ENCODE results near the gene CHAT. TPM values are rescaled to one million over a fixed set of nuclear protein-coding genes. Genes with fewer than 3 reads are reported as not detected.

CHAT gene
- total RNA-seq, 2 experiments from 2014 or later, result not detected

DNA sequence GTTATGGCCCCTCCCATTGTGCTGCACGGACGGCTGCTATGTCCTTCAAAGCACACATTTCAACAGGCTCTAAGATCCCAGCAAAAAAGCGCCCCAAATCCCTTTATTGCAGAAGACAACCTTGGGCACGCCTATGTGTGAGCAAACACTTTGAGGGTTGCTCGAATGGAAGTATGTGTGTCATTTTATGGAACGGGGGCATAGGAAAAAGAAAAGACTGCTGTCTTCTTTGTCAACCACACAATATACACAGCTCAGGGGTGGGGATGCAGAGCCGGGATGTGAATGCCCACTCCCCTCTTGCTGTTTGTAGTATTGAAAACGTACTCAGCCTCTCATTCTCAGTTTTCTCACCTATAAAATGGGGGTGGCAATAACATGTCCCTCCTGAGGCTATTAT is 97.6 kb downstream of the CHAT start:
- Histone ChIP-seq H3K4me2 (ENCODE audit: low read length) (no peak overlapping the region), H4K20me1 (ENCODE audit: insufficient read depth, low read length) (no peaks in the 10 kb centered on the region), H3K27ac (ENCODE audit: low read depth, low read length, poor library complexity, severe bottlenecking) (no peak overlapping the region), H3K36me3 (ENCODE audit: insufficient read depth, low read length) (no peaks in the 10 kb centered on the region), H3K4me1 (ENCODE audit: insufficient read depth, low read length, poor library complexity, severe bottlenecking) (no peaks in the 10 kb centered on the region), H3K9me2 (ENCODE audit: insufficient read depth, low read length) (no peaks in the 10 kb centered on the region), H3K9me3 (ENCODE audit: low read length) (no peaks in the 10 kb centered on the region), H3K79me2 (ENCODE audit: insufficient read depth, low read depth, low read length) (no peaks in the 10 kb centered on the region), H2AFZ (ENCODE audit: low read length) (no peak overlapping the region), H3K4me3 (ENCODE audit: low read depth, low read length, poor library complexity, severe bottlenecking) (no peak overlapping the region)
- POLR2A ChIA-PET, result no interaction called here
- no TSS peak for BruUV-seq (replicated peaks)
- no peak for DNase-seq (ENCODE audit: low spot score)
- intact Hi-C loops (cut with micrococcal nuclease; ENCODE audit: unreplicated experiment), result no loop called here
- CTCF ChIA-PET (ENCODE audit: unreplicated experiment), result no interaction called here
- TF ChIP-seq EZH2phosphoT487 (IDR thresholded peaks at IDR 0.05; ENCODE audit: borderline replicate concordance, low read depth, low read length), result no peak
- TF ChIP-seq, protein P1, sequence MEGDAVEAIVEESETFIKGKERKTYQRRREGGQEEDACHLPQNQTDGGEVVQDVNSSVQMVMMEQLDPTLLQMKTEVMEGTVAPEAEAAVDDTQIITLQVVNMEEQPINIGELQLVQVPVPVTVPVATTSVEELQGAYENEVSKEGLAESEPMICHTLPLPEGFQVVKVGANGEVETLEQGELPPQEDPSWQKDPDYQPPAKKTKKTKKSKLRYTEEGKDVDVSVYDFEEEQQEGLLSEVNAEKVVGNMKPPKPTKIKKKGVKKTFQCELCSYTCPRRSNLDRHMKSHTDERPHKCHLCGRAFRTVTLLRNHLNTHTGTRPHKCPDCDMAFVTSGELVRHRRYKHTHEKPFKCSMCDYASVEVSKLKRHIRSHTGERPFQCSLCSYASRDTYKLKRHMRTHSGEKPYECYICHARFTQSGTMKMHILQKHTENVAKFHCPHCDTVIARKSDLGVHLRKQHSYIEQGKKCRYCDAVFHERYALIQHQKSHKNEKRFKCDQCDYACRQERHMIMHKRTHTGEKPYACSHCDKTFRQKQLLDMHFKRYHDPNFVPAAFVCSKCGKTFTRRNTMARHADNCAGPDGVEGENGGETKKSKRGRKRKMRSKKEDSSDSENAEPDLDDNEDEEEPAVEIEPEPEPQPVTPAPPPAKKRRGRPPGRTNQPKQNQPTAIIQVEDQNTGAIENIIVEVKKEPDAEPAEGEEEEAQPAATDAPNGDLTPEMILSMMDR (conservative IDR thresholded peaks at IDR 0.05; ENCODE audit: low read length), result no peak

DNA sequence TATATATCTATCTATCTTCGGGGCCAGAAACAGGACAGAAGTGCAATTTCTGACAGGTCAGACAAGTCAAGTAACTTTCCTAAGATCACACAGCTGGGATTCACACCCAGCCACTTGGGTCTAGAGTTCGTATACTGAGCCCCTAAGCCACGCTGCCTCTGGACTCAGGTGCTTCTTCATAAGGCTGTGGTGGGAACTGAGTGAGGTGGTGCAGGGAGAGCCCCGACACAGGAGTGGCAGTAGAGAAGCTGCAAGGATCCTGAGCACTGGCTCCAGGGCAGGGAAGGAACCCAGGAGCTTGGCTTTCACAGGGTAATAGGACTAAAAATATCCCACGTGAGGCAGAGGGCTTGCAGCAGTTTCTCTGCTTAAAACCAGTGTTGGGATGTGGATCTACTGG is 99.4 kb downstream of the CHAT start:
- Histone ChIP-seq H3K4me2 (ENCODE audit: low read length) (no peak overlapping the region), H2AFZ (ENCODE audit: low read length) (no peak overlapping the region), H3K4me1 (ENCODE audit: insufficient read depth, low read length, poor library complexity, severe bottlenecking) (no peaks in the 10 kb centered on the region), H3K9me3 (ENCODE audit: low read length) (no peaks in the 10 kb centered on the region), H3K36me3 (ENCODE audit: insufficient read depth, low read length) (no peaks in the 10 kb centered on the region), H3K4me3 (ENCODE audit: low read depth, low read length, poor library complexity, severe bottlenecking) (no peak overlapping the region), H3K27ac (ENCODE audit: low read depth, low read length, poor library complexity, severe bottlenecking) (no peak overlapping the region), H3K9me2 (ENCODE audit: insufficient read depth, low read length) (no peaks in the 10 kb centered on the region), H4K20me1 (ENCODE audit: insufficient read depth, low read length) (no peaks in the 10 kb centered on the region), H3K79me2 (ENCODE audit: insufficient read depth, low read depth, low read length) (no peaks in the 10 kb centered on the region)
- BruUV-seq (replicated peaks), result no TSS peak
- TF ChIP-seq, protein P1 (conservative IDR thresholded peaks at IDR 0.05; ENCODE audit: low read length), result no peak
- no peak for TF ChIP-seq EZH2phosphoT487 (IDR thresholded peaks at IDR 0.05; ENCODE audit: borderline replicate concordance, low read depth, low read length)
- intact Hi-C loops (cut with micrococcal nuclease; ENCODE audit: unreplicated experiment), result no loop called here
- ChIA-PET POLR2A (interaction anchor here (0.6 kb wide), 1 partner anchor 1436 kb away, joined by 3 read pairs; no protein-coding TSS in a partner anchor), CTCF (ENCODE audit: unreplicated experiment) (no interaction called here)
- DNase-seq (ENCODE audit: low spot score), result no peak

Other genes starting within 250 kb of the CHAT start
- gene DRGX, start 217.9 kb upstream of the CHAT start, total RNA-seq (2014; rRNA removed; shearing (Covaris generic)), result not detected in 2 replicates
- not detected in 2 replicates for gene DRGX, start 217.9 kb upstream of the CHAT start, total RNA-seq (2022)
- gene ERCC6, start 74.9 kb upstream of the CHAT start, total RNA-seq (2014; rRNA removed; shearing (Covaris generic)), result 7.8 and 8.8 TPM in 2 replicates
- gene ERCC6, start 74.9 kb upstream of the CHAT start, total RNA-seq (2022), result 21.9 and 25.7 TPM in 2 replicates
- gene SLC18A3, start 3.7 kb upstream of the CHAT start, total RNA-seq (2014; rRNA removed; shearing (Covaris generic)), result not detected in 2 replicates
- not detected in 2 replicates for gene SLC18A3, start 3.7 kb upstream of the CHAT start, total RNA-seq (2022)
- gene C10orf53, start 65.6 kb downstream of the CHAT start, total RNA-seq (2014; rRNA removed; shearing (Covaris generic)), result not detected in 2 replicates
- gene C10orf53, start 65.6 kb downstream of the CHAT start, total RNA-seq (2022), result not detected in 2 replicates
- not detected in 2 replicates for gene OGDHL, start 148.3 kb downstream of the CHAT start, total RNA-seq (2014; rRNA removed; shearing (Covaris generic))
- 0.23 and 0.24 TPM in 2 replicates for gene OGDHL, start 148.3 kb downstream of the CHAT start, total RNA-seq (2022)

Measured in OCI-LY7 (cell line).